ENCODE results near the gene EPHA3. TPM values are rescaled to one million over a fixed set of nuclear protein-coding genes. Genes with fewer than 3 reads are reported as not detected.

EPHA3 gene
- total and polyA plus RNA-seq, 2 donors (not counting 1 experiment from before 2014, with no cell fraction given): 0.01 TPM; not detected in 1

DNA sequence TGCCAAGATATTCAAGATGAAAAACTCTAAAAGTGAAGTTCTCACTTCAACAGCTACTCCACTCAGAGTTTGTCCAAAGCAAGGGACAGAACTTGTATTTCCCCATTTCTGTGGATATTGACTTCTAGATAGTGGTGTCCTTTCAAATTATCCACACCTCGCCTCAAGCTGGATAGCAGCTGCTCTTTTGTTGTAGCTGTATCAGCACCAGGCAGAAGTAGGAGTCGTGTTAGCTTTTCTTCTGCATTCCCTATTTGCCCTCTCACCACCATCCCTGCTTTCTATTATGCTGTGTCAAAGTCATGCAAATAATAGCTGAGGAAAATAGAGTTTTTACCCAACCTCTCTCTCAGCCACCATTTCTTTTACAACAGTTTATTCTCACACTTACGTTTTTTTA lies 303.8 kb downstream of the EPHA3 start:
- POLR2A ChIA-PET: no interaction called here
- CTCF ChIA-PET: no interaction called here
- no CpG with 5 or more reads among the region's 3 CpGs for WGBS (ENCODE audit: insufficient coverage)
- intact Hi-C loops (cut with micrococcal nuclease): no loop called here
- Mint-ChIP-seq H3K27ac (no peak overlapping the region), H3K4me1 (no peaks in the 10 kb centered on the region), H3K27me3 (no peaks in the 10 kb centered on the region), H3K4me3 (no peak overlapping the region), H3K9me3 (ENCODE audit: insufficient read depth) (peaks cover 2% of the 10 kb centered on the region)
- no peak overlapping the region for H3K27ac ChIP-seq (ENCODE audit: low read length in 2 of 2)
- ATAC-seq (ENCODE audit: low read depth) (no peak), DNase-seq (no peak)
- no peaks in the 10 kb centered on the region for H3K27me3 ChIP-seq (replicated peaks in 1 of 4; ENCODE audit: control extremely low read depth in 1 of 4, control insufficient read depth in 3 of 4, insufficient read depth in 4 of 4, low read length in 3 of 4)
- no peak overlapping the region for H2AFZ ChIP-seq (ENCODE audit: insufficient read depth, low read depth, low read length, poor library complexity, severe bottlenecking)
- no peaks in the 10 kb centered on the region for H3K4me1 ChIP-seq (ENCODE audit: control insufficient read depth in 2 of 2, insufficient read depth in 2 of 2, low read length in 2 of 2)
- no peaks in the 10 kb centered on the region for H3K36me3 ChIP-seq (replicated peaks in 1 of 2; ENCODE audit: control extremely low read depth in 1 of 2, control insufficient read depth in 1 of 2, extremely low read depth in 1 of 2, insufficient read depth in 2 of 2, low read length in 1 of 2)
- H3K9ac ChIP-seq (ENCODE audit: low read length): no peak overlapping the region
- no peaks in the 10 kb centered on the region for H3K79me2 ChIP-seq (ENCODE audit: control insufficient read depth, insufficient read depth, low read length)
- H3K9me3 ChIP-seq (ENCODE audit: control extremely low read depth in 1 of 3, control insufficient read depth in 2 of 3, insufficient read depth in 1 of 3, low read length in 2 of 3): no peaks in the 10 kb centered on the region
- H3K4me3 ChIP-seq (ENCODE audit: control extremely low read depth in 1 of 5, extremely low read depth in 1 of 5, insufficient read depth in 1 of 5, low read depth in 2 of 5, low read length in 4 of 5): no peak overlapping the region
- H4K20me1 ChIP-seq (ENCODE audit: control insufficient read depth, insufficient read depth, low read length, poor library complexity, severe bottlenecking): no peaks in the 10 kb centered on the region
- TF ChIP-seq EZH2 (IDR thresholded peaks at IDR 0.05; ENCODE audit: borderline replicate concordance, insufficient read depth, low read depth, low read length, poor library complexity, severe bottlenecking): no peak
- TF ChIP-seq, protein P1, sequence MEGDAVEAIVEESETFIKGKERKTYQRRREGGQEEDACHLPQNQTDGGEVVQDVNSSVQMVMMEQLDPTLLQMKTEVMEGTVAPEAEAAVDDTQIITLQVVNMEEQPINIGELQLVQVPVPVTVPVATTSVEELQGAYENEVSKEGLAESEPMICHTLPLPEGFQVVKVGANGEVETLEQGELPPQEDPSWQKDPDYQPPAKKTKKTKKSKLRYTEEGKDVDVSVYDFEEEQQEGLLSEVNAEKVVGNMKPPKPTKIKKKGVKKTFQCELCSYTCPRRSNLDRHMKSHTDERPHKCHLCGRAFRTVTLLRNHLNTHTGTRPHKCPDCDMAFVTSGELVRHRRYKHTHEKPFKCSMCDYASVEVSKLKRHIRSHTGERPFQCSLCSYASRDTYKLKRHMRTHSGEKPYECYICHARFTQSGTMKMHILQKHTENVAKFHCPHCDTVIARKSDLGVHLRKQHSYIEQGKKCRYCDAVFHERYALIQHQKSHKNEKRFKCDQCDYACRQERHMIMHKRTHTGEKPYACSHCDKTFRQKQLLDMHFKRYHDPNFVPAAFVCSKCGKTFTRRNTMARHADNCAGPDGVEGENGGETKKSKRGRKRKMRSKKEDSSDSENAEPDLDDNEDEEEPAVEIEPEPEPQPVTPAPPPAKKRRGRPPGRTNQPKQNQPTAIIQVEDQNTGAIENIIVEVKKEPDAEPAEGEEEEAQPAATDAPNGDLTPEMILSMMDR (IDR thresholded peaks at IDR 0.05): no peak
- no peak overlapping the region for H3K4me2 ChIP-seq (replicated peaks; ENCODE audit: low read depth, low read length, poor library complexity, severe bottlenecking)

GRCh38 chr3:89414270-89414669 lies 306.8 kb downstream of the EPHA3 start:
- no peak overlapping the region for H3K4me3 ChIP-seq (ENCODE audit: control extremely low read depth in 1 of 5, extremely low read depth in 1 of 5, insufficient read depth in 1 of 5, low read depth in 2 of 5, low read length in 4 of 5)
- H3K27me3 ChIP-seq (replicated peaks in 1 of 4; ENCODE audit: control extremely low read depth in 1 of 4, control insufficient read depth in 3 of 4, insufficient read depth in 4 of 4, low read length in 3 of 4): no peaks in the 10 kb centered on the region
- CTCF ChIA-PET: no interaction called here
- H3K9ac ChIP-seq (ENCODE audit: low read length): no peak overlapping the region
- TF ChIP-seq, protein P1 (IDR thresholded peaks at IDR 0.05): no peak
- no peak for TF ChIP-seq EZH2 (IDR thresholded peaks at IDR 0.05; ENCODE audit: borderline replicate concordance, insufficient read depth, low read depth, low read length, poor library complexity, severe bottlenecking)
- no peaks in the 10 kb centered on the region for H4K20me1 ChIP-seq (ENCODE audit: control insufficient read depth, insufficient read depth, low read length, poor library complexity, severe bottlenecking)
- no peak overlapping the region for H2AFZ ChIP-seq (ENCODE audit: insufficient read depth, low read depth, low read length, poor library complexity, severe bottlenecking)
- H3K4me1 Mint-ChIP-seq: no peaks in the 10 kb centered on the region
- intact Hi-C loops (cut with micrococcal nuclease): no loop called here
- no peak overlapping the region for H3K4me2 ChIP-seq (replicated peaks; ENCODE audit: low read depth, low read length, poor library complexity, severe bottlenecking)
- H3K27ac ChIP-seq (ENCODE audit: low read length in 2 of 2): no peak overlapping the region
- no peaks in the 10 kb centered on the region for H3K27me3 Mint-ChIP-seq
- WGBS (ENCODE audit: insufficient coverage): no CpG with 5 or more reads among the region's 4 CpGs
- no peak overlapping the region for H3K27ac Mint-ChIP-seq
- no peaks in the 10 kb centered on the region for H3K79me2 ChIP-seq (ENCODE audit: control insufficient read depth, insufficient read depth, low read length)
- no peaks in the 10 kb centered on the region for H3K9me3 Mint-ChIP-seq (ENCODE audit: insufficient read depth)
- H3K4me1 ChIP-seq (ENCODE audit: control insufficient read depth in 2 of 2, insufficient read depth in 2 of 2, low read length in 2 of 2): no peaks in the 10 kb centered on the region
- no peak overlapping the region for H3K4me3 Mint-ChIP-seq
- POLR2A ChIA-PET: no interaction called here
- DNase-seq (no peak), ATAC-seq (ENCODE audit: low read depth) (no peak)
- no peaks in the 10 kb centered on the region for H3K9me3 ChIP-seq (ENCODE audit: control extremely low read depth in 1 of 3, control insufficient read depth in 2 of 3, insufficient read depth in 1 of 3, low read length in 2 of 3)
- H3K36me3 ChIP-seq (replicated peaks in 1 of 2; ENCODE audit: control extremely low read depth in 1 of 2, control insufficient read depth in 1 of 2, extremely low read depth in 1 of 2, insufficient read depth in 2 of 2, low read length in 1 of 2): no peaks in the 10 kb centered on the region

Measured in B cell (primary cell).